Kidney (tissue), 14 donors: ENCODE measurements around the gene CDC14A. TPM values are rescaled to one million over a fixed set of nuclear protein-coding genes. Genes with fewer than 3 reads are reported as not detected.

Experiments used
- DNase-seq, 5 donors: peaks; one replicate each; pipeline ENCODE4 v3.0.0-alpha.2; 2013 to 2020
- FAIRE-seq: peaks from 2 replicates; lab custom pipeline; 2012; peaks lifted over from hg19 to GRCh38; lab: Jason Lieb, UNC
- H3K27ac ChIP-seq, 2 donors: one replicate each; pipeline ENCODE4 v1.7.0; 2013; ENCODE audit warnings: low read depth in 2 of 2, low read length in 2 of 2, inconsistent platforms in 1 of 2
- H3K27me3 ChIP-seq: one replicate; pipeline ENCODE4 v1.7.1; 2013; ENCODE audit warnings: low read length, inconsistent platforms; ENCODE audit not compliant: control insufficient read depth, insufficient read depth
- H3K36me3 ChIP-seq, 3 donors: one replicate each; pipeline versions ENCODE4 v1.7.0 to v1.7.1; 2013; ENCODE audit warnings: low read length in 3 of 3, control low read depth in 1 of 3, inconsistent platforms in 1 of 3; ENCODE audit not compliant: insufficient read depth in 3 of 3, control insufficient read depth in 2 of 3
- H3K4me1 ChIP-seq, 3 donors: one replicate each; pipeline versions ENCODE4 v1.7.0 to v1.7.1; 2013; ENCODE audit warnings: low read length in 3 of 3, inconsistent platforms in 1 of 3, low read depth in 1 of 3; ENCODE audit not compliant: control insufficient read depth in 2 of 3, insufficient read depth in 2 of 3
- H3K4me3 ChIP-seq, 3 donors: one replicate each; pipeline versions ENCODE4 v1.7.0 to v1.8.1; 2013; ENCODE audit warnings: low read length in 3 of 3, control low read depth in 1 of 3, inconsistent platforms in 1 of 3
- H3K9ac ChIP-seq, 3 donors: one replicate each; pipeline versions ENCODE4 v1.7.0 to v1.7.1; 2013; ENCODE audit warnings: low read length in 3 of 3, control low read depth in 1 of 3, inconsistent platforms in 1 of 3
- H3K9me3 ChIP-seq, 3 donors: one replicate each; pipeline versions ENCODE4 v1.7.0 to v1.7.1; 2013; ENCODE audit warnings: low read length in 3 of 3, control low read depth in 1 of 3, inconsistent platforms in 1 of 3; ENCODE audit not compliant: control insufficient read depth in 2 of 3, insufficient read depth in 1 of 3
- intact Hi-C: fragments of 100-400 bp; cut with DNase I; formaldehyde crosslinking; loops from one replicate; pipeline ENCODE4 v1.11.1; 2022
- polyA plus RNA-seq: library from polyadenylated mRNA; stranded (reverse); fragments of 350-450 nt; fragmentation: Illumina TruSeq; extraction: RNeasy Lipid Tissue Mini Kit (QIAGEN cat#74804); gene quantifications from one replicate; pipeline ENCODE4 v1.2.3, GENCODE V29; 2014; ENCODE audit warnings: low read depth, low replicate concordance; ENCODE audit not compliant: insufficient read depth
- total RNA-seq: library from RNA; stranded (reverse); fragmentation: NEBNext Ultra II Directional; extraction: Animal tissue kit (Norgen Biotek cat#: 25700); gene quantifications from one replicate; pipeline ENCODE4 v1.2.1, GENCODE V29; 2021
- TF ChIP-seq, protein P1 (sequence below): IDR thresholded peaks from 3 replicates; pipeline ENCODE4 v1.5.1; 2012; ENCODE audit warnings: mild to moderate bottlenecking, moderate library complexity, borderline replicate concordance; ENCODE audit not compliant: insufficient read depth; ENCODE audit errors: extremely low read depth
- donor health status: control.
- donor health status: control.
- donor health status: control.
- donor health status: control.
- donor health status: control.
- donor health status: DM: yes; HTN: yes; CAD: no.
- donor health status: Normal renal cell carcinoma (clear cell type).

CDC14A gene
- total and polyA plus RNA-seq, 2 donors from 2014 or later: 4.7 to 11.9 TPM

- no peak for DNase-seq
- H3K27ac ChIP-seq: no peak overlapping the region
These were observed 144.6 kb downstream of the CDC14A start for GRCh38 chr1:100496896-100497295.

GRCh38 chr1:100497796-100498195 lies 145.5 kb downstream of the CDC14A start:
- Histone ChIP-seq H3K36me3 (peaks cover 3 to 21% (median 17%) of the 10 kb centered on the region in 3 donors), H3K4me3 (no peak overlapping the region), H3K27me3 (no peaks in the 10 kb centered on the region), H3K27ac (no peak overlapping the region), H3K4me1 (no peaks in the 10 kb centered on the region), H3K9me3 (no peaks in the 10 kb centered on the region), H3K9ac (no peak overlapping the region)
- TF ChIP-seq, protein P1, sequence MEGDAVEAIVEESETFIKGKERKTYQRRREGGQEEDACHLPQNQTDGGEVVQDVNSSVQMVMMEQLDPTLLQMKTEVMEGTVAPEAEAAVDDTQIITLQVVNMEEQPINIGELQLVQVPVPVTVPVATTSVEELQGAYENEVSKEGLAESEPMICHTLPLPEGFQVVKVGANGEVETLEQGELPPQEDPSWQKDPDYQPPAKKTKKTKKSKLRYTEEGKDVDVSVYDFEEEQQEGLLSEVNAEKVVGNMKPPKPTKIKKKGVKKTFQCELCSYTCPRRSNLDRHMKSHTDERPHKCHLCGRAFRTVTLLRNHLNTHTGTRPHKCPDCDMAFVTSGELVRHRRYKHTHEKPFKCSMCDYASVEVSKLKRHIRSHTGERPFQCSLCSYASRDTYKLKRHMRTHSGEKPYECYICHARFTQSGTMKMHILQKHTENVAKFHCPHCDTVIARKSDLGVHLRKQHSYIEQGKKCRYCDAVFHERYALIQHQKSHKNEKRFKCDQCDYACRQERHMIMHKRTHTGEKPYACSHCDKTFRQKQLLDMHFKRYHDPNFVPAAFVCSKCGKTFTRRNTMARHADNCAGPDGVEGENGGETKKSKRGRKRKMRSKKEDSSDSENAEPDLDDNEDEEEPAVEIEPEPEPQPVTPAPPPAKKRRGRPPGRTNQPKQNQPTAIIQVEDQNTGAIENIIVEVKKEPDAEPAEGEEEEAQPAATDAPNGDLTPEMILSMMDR: no peak
- DNase-seq (no peak), FAIRE-seq (no peak)
- intact Hi-C loops: no loop called here

More at GRCh38 chr1:100496896-100497295, 144.6 kb downstream of the CDC14A start:
- intact Hi-C loops: no loop called here
- TF ChIP-seq, protein P1: no peak
- Histone ChIP-seq H3K9me3 (no peaks in the 10 kb centered on the region), H3K9ac (no peak overlapping the region), H3K27me3 (no peaks in the 10 kb centered on the region), H3K36me3 (peaks cover 0 to 21% (median 14%) of the 10 kb centered on the region in 3 donors), H3K4me1 (no peaks in the 10 kb centered on the region), H3K4me3 (no peak overlapping the region)
- no peak for FAIRE-seq

- Histone ChIP-seq H3K27ac (no peak overlapping the region), H3K36me3 (peaks cover 3 to 21% (median 17%) of the 10 kb centered on the region in 3 donors), H3K9ac (no peak overlapping the region), H3K27me3 (no peaks in the 10 kb centered on the region), H3K4me1 (no peaks in the 10 kb centered on the region), H3K9me3 (no peaks in the 10 kb centered on the region), H3K4me3 (no peak overlapping the region)
- DNase-seq: no peak
- TF ChIP-seq, protein P1: no peak
- intact Hi-C loops: no loop called here
- FAIRE-seq: no peak
These were observed 147.0 kb downstream of the CDC14A start for GRCh38 chr1:100499194-100499811.
